ENCODE data around the gene OR4L1.

- TF ChIP-seq CTCF (IDR thresholded peaks at IDR 0.05) (no peak), POLR2A (IDR thresholded peaks at IDR 0.05) (no peak)
Measured at GRCh38 chr14:20019257-20019865, 40.5 kb upstream of the OR4L1 start, which contains the start of gene OR4K14.
